ENCODE results near the gene BOLA2B.
"Not testable (repeated sequence)": the region's sequence is repeated elsewhere in the genome, so short reads cannot be mapped to it uniquely, and the experiment has no call there.

GRCh38 chr16:30193615-30194014 lies at the start of gene BOLA2B, which contains the start of gene SLX1A:
- not testable (repeated sequence) for TF ChIP-seq CTCF, EZH2, EZH2phosphoT487 (IDR thresholded peaks at IDR 0.05)
